Hematopoietic multipotent progenitor cell treated with erythropoietin and hydrocortisone succinate and interleukin-3 and kit ligand, for 6 days (in vitro differentiated cells): ENCODE data around the gene PCDHGB6.
"Not testable (repeated sequence)": the region's sequence is repeated elsewhere in the genome, so short reads cannot be mapped to it uniquely, and the experiment has no call there.

Source experiments
- DNase-seq: peaks from one replicate; pipeline ENCODE4 v3.0.0-alpha.2; 2015

The PCDHGB6 gene

GRCh38 chr5:141407790-141408505 lies at the start of gene PCDHGB6:
PCDHGB6 (plus strand) TSS chr5:141408021; CDS start chr5:141408203, 182 bp downstream.
- DNase-seq = peak; percentile 44

GRCh38 chr5:141359790-141360426 lies 47.9 kb upstream of the PCDHGB6 start, which contains the start of gene PCDHGB2:
PCDHGB2 (plus strand) TSS chr5:141359994; CDS start chr5:141360136, 142 bp downstream.
- peak; percentile 45 for DNase-seq

GRCh38 chr5:141360685-141361084 lies 47.1 kb upstream of the PCDHGB6 start:
- no peak for DNase-seq

- DNase-seq = no peak
Measured at GRCh38 chr5:141362719-141363118, 45.1 kb upstream of the PCDHGB6 start.

- no peak for DNase-seq
Measured at GRCh38 chr5:141363952-141364660, 43.7 kb upstream of the PCDHGB6 start, which contains the start of gene PCDHGA5. PCDHGA5 (plus strand) TSS chr5:141364162; CDS start chr5:141364331, 169 bp downstream.

- no peak for DNase-seq
Measured at GRCh38 chr5:141366016-141366896, 41.6 kb upstream of the PCDHGB6 start.

GRCh38 chr5:141369994-141370848 lies 37.6 kb upstream of the PCDHGB6 start, which contains the start of gene PCDHGB3:
PCDHGB3 (plus strand) TSS chr5:141370242; CDS start chr5:141370395, 153 bp downstream.
- peak; percentile 35 for DNase-seq

- no peak for DNase-seq
Measured at GRCh38 chr5:141371572-141372475, 36.0 kb upstream of the PCDHGB6 start.

- no peak for DNase-seq
Measured at GRCh38 chr5:141373673-141374317, 34.0 kb upstream of the PCDHGB6 start, which contains the start of gene PCDHGA6. PCDHGA6 (plus strand) TSS chr5:141373891; CDS start chr5:141374084, 193 bp downstream.

- no peak for DNase-seq
Measured at GRCh38 chr5:141374627-141375026, 33.2 kb upstream of the PCDHGB6 start.

GRCh38 chr5:141375444-141376155 lies 32.2 kb upstream of the PCDHGB6 start:
- DNase-seq = not testable (repeated sequence)

- DNase-seq = peak; percentile 12
Measured at GRCh38 chr5:141382469-141383294, 25.1 kb upstream of the PCDHGB6 start, which contains the start of gene PCDHGA7. PCDHGA7 (plus strand) TSS chr5:141382742; CDS start chr5:141382900, 158 bp downstream.

- DNase-seq = no peak
Measured at GRCh38 chr5:141383345-141383744, 24.5 kb upstream of the PCDHGB6 start.

- DNase-seq = no peak
Measured at GRCh38 chr5:141384471-141385267, 23.2 kb upstream of the PCDHGB6 start.

- DNase-seq = peak; percentile 39
Measured at GRCh38 chr5:141387557-141388311, 20.1 kb upstream of the PCDHGB6 start, which contains the start of gene PCDHGB4. PCDHGB4 (plus strand) TSS chr5:141387698; CDS start chr5:141387885, 187 bp downstream.

GRCh38 chr5:141388661-141389060 lies 19.2 kb upstream of the PCDHGB6 start:
- DNase-seq = no peak
